NCI-H510A (cell line): ENCODE results near the gene ZNF735.
"Not testable (repeated sequence)": the region's sequence is repeated elsewhere in the genome, so short reads cannot be mapped to it uniquely, and the experiment has no call there.

Experiments used
- DNase-seq: peaks from one replicate; lab custom pipeline; 2025; lab: John Stamatoyannopoulos, UW

The ZNF735 gene

DNA sequence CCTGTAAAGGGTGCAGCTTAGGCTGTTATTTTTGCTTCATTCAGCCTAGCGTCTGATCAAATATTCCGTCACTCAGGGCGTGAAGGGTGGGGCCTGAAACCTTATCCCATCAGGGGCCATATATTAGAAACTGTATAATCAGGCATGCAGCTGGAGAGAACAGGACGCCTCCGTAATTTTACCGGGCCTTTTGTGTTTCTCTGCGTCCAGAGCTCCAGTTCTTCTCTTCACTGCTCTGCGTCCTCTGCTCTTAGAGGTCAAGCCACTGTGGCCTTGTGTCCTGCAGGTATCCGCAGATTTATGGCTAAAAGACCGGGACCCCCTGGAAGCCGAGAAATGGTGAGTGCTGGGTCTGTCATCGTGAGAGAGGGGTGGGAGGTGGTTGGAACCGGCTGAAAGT lies at the start of gene ZNF735:
Gene ZNF735 (plus strand): TSS at position 301 of the 400 bp plus-strand sequence. CDS start 0 bp downstream, at position 301.
- no peak for DNase-seq

DNA sequence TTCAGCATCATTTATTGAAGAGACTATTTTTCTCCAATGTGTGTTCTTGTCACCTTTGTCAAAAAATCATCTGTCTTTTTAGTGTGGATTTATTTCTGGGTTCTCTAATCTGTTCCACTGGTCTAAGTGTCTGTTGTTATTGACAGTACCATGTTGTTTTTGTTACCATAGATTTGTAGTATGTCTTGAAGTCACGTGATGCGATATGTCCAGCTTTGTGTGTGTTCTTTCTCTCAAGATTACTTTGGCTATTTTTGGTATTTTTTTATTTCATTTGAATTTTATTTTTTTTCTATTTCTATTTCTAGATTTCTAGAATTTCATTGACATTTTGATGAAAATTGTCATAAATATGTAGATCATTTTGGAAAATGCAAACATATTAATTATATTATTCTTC lies 36.0 kb upstream of the ZNF735 start:
- DNase-seq = not testable (repeated sequence)

DNA sequence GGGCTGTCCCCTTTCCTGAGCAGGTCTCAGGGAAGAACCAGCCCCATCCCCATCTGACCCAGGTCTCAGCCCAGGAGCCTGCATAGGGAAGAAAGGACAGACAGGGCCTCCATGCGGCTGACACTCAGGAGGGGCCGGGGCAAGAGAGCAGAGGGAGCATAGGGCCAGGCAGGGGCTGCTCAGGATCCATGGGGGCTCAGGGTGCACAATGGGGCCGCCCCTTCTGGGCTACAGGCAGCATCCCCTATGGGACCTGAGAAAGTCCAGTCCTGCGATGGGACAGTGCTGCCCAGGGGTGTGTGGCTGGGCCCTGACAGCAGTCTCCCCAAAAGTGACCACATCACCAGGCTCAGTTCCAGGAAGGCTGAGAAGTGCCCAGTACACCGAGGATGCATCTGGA lies 32.7 kb upstream of the ZNF735 start:
- DNase-seq = no peak

DNA sequence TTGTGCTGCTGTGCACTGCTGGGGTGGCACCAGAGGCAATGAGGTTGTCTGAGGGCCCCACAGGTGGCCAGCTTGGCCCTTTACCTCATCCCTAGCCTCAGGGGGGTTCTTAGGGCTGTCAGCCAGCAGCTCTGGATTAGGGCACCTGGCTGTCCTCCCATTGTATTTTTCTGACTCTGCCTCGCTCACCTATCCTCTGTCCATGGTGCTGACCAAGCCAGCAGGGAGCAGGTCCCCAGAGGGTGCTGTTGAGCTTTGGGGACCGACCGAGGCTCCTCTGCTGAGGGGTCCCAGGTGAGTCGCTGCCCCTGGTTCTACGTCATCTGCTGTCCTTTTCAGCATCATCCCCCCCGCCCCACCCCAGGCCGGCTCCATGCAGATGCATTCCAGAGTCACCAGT lies 32.1 kb upstream of the ZNF735 start:
- DNase-seq = no peak

DNA sequence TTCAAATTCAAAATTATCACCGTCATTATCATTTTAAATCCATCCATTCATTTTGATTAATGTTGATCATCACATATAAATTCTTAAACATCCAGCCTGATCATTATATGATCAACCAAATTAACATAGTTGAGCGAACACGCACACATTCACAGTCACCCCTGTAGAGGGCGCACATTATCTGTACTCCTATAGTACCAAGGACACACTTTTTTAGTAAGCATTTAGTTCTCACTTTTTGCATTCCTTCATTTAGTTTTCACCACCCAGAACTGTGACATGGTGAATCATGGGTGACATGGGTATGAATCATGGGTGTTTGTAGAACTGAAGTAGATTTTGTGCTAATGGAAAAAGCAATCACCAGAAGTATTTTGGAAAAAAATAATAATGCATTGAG lies 26.0 kb upstream of the ZNF735 start:
- DNase-seq = no peak

DNA sequence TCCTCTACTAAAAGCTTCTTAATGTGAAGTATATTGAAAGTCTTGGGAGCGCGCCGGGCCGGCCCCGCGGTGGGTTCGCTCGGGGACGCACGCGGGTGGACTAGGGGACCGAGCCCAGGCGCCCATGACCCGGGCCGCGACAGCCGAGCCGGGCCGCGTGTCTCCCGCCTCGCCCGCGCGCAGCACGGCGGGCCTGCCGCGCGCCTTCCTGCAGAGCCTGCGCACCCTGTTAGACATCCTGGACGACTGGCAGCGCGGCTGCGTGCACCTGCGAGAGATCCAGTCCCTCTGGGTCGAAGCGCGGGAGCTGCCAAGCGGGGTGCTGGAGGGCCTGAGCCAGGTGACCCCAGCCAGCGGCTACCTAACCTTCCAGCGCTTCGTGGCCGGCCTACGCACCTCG lies 25.4 kb upstream of the ZNF735 start:
- no peak for DNase-seq

DNA sequence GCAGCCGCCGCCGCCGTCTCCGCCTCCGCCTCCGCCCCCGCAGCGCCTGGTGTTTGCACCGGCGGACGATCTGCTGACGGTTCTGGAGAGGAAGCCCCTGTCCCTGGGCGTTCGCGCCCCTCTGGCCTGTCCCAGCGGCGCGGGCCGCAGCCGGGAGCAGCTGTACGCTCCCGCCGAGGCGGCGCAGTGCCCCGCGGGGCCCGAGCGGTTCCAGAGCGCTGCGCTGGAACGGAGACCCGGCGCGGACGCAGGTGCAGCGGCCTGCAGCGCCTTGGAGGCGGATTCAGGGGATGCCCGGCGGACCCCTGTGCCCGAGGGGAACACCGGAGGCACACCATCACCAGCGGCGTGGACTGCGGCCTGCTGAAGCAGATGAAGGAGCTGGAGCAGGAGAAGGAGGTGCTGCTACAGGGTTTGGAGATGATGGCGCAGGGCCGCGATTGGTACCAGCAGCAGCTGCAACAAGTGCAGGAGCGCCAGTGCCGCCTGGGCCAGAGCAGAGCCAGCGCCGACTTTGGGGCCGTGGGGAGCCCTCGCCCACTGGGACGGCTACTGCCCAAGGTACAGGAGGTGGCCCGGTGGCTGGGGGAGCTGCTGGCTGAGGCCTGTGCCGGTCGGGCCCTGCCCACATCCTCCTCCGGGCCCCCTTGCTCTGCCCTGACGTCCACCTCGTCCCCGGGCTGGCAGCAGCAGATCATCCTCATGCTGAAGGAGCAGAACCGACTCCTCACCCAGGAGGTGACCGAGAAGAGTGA lies 24.8 kb upstream of the ZNF735 start:
- DNase-seq = no peak

DNA sequence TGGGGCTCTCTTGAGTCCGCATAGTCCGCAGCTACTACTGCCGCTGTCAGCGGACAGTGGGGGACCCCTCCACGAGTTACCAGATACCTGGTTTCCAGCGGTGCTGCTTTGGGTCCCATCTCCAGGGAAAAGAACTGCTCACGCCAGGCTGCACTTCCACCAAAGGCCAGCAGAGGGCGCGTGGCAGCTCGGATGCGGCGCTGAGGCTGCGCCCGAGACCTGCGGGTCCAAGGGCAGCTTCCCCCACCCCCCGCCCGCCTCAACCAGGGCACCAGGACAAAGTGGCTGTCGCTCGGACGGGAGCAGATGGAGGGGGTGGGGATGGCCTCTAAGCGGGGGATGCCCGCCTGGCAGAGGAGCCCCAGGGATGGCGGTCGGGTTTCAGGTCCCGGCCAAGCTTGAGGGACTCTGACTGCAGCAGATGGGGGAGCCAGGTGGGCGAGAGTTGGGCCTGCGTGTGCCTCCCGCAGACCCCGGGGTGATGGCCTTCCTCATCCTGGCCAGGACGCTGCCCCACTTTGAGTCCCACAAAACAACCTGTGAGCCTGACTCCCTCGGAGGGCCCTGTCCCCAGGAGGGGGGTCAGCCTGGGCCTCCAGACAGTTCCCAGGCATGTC lies 23.8 kb upstream of the ZNF735 start:
- DNase-seq = no peak

DNA sequence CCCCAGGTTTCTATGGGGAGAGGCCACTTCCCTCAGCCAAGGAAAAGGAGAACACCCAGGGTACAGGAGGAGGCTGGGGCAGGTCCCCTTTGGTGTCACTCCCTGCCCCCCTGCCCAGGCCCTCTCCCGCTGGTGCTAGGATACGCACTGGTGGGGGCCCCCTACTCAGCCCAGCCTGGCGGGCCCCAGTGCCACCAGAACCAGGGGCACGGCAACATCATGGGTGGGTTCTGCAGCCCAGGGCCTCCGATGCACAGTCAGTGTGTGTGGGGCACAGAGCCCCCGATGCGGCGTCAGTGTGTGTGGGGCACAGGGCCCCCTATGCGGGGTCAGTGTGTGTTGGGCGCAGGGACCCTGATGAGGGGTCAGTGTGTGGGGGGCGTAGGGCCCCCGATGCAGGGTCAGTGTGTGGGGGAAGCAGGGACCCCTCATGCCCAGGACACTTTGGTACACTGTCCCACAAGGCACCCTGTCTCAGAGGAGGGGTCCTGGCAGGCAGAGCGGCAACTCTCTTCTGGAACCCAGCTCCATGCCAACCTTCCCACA lies 23.1 kb upstream of the ZNF735 start:
- DNase-seq = no peak

DNA sequence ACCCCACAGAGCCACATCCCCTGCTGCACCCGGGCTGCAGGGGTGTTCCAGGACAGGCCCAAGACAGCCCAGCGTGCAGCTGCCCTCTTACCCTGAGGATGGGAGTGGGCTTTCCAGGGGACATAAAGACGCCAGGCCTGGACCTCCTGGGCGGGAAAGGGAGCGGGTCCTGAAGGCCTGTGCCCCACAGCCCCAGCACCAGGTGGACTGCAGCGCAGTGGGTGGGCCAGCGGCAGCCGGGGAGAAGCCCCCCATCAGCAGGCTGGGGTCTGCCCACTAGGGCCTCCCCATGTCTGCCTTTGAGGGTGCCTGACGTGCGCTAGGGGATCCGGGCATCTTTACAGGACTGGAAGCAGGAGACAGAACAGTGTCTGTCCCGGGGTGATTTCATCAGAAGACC lies 22.6 kb upstream of the ZNF735 start:
- no peak for DNase-seq

DNA sequence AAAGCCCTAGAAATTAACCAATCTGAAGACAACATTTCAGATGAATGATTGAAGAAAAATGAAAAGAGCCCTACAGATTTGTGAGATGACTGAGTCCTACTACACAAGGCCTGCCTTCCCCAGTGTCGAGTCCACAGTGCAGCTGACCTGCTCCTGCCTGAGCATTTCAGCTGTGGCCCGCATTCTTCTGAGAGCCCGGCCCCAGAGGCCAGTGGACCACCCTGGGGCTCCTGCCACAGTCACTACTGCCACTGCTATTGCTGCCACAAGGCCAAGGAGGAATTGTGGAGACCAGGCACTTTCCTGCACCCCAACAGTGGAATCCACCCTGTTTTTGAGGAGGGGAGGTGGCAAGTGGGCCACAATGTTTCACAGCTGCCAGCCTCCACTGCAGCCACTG lies 19.6 kb upstream of the ZNF735 start:
- DNase-seq = no peak

DNA sequence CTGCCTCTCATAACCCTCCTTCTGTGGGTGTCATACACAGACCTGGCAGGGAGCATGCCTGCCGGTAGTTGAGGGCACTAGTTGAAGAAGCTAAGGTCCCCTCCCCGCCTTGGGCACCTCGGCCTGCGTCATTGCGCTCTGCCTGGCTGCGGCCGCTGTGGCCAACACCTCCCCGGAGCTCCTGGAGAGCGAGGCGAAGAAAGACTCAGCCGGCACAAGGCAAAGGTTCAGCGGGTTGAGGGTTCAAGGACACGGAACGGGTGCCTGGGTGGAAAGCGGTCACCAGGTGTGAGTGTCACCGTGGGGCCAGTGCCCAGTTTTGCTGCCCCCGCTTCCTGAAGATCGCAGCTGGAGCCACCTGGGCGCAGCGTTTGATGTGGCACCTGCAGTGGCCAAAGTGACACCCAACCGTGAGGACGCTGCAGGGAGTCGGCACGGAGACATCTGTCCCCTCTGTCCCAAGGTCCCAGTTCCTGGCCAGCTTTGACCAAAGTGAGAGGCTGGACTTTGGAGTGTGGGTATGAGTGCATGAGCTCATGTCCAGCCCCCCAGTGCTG lies 14.8 kb upstream of the ZNF735 start:
- no peak for DNase-seq

DNA sequence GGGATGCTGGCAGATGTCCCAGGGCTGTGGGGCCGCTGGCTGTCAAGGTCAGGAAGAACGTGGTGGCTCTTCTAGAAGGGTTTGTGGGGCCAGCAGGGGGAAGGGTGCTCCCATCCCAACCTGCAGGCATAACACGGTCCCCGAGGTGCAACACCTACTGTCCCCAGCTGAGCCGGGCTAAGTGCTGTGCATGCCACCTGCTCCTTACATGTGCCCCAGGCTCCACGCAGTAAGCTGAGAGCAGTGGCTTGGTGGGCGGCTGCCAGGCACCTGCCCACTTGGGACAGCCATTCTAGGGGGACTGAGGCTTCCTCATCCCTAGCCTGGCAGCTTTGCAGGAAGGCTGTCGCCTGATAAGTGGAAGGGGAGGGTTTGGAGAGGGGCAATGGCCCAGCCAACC lies 14.2 kb upstream of the ZNF735 start:
- DNase-seq = no peak

DNA sequence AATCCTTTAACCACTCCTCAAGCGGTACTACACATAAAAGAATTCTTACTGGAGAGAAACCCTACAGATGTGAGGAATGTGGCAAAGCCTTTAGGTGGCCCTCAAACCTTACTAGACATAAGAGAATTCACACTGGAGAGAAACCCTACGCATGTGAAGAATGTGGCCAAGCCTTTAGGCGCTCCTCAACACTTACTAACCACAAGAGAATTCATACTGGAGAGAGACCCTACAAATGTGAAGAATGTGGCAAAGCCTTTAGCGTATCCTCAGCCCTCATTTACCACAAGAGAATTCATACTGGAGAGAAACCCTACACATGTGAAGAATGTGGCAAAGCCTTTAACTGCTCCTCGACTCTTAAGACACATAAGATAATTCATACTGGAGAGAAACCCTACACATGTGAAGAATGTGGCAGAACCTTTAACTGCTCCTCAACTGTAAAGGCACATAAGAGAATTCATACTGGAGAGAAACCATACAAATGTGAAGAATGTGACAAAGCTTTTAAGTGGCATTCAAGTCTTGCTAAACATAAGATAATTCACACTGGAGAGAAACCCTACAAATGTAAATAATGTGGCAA lies 12.8 kb downstream of the ZNF735 start:
- not testable (repeated sequence) for DNase-seq

DNA sequence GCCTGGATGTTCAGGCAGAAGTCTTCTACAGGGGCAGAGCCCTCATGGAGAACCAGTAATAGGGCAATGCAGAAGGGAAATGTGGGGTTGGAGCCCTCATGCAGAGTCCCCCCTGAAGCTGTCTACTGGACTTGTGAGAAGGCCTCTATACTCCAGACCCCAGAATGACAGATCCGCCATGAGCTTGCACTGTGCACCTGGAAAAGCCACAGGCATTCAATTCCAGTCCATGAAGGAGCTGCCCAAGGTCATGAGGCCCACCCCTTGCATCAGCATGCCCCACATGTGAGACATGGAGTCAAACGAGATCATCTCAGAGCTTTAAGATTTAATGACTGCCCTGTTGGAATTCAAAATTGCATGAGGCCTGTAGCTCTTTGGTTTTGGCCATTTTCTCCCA lies 16.4 kb downstream of the ZNF735 start:
- no peak for DNase-seq

DNA sequence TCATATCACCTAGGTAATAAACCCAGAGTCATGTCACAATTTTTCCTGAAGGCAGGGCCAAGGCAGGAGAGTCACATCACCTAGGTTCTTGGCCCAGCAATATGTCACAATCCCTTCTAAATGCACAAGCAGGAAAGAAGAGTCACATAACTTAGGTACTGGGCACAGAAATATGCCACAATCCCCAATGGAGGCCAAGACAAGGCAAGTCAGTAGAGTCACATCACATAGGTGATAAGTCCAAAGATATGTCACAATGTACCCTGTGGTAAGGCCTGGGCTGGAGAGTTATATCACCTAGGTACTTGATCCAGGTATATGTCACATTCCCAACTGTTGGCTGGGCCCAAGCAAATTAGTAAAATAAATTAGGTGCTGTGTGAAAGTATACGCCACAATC lies 21.2 kb downstream of the ZNF735 start, which contains the start of gene ZNF679:
Gene ZNF679 (plus strand): TSS at position 301 of the 400 bp plus-strand sequence. CDS start 20,644 bp downstream, outside the sequence.
- not testable (repeated sequence) for DNase-seq

DNA sequence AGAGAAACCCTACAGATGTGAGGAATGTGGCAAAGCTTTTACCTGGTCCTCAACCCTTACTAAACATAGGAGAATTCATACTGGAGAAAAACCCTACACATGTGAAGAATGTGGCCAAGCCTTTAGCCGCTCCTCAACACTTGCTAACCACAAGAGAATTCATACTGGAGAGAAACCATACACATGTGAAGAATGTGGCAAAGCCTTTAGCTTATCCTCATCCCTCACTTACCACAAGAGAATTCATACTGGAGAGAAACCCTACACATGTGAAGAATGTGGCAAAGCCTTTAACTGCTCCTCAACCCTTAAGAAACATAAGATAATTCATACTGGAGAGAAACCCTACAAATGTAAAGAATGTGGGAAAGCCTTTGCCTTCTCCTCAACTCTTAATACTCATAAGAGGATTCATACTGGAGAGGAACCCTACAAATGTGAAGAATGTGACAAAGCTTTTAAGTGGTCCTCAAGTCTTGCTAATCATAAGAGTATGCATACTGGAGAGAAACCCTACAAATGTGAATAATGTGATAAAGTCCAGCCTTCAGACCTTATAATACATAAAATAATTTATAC lies 59.4 kb downstream of the ZNF735 start:
- no peak for DNase-seq
